Uterus (tissue), 2 donors: ENCODE measurements around the gene TMX4.

Source experiments
- CTCF ChIP-seq, 4 experiments: fragments of 200-600 bp in 2 of 4; fragments of 450-650 bp in 2 of 4; sonication (generic) in 2 of 4; IDR thresholded peaks; one replicate each; pipeline ENCODE4 v1.5.1; 2016 to 2019; ENCODE audit warnings: antibody characterized with exemption in 4 of 4, mild to moderate bottlenecking in 2 of 4, moderate library complexity in 1 of 4
- POLR2A ChIP-seq, 2 donors: fragments of 450-650 bp; IDR thresholded peaks; one replicate each; pipeline ENCODE4 v1.6.1; 2016; ENCODE audit warnings: antibody characterized with exemption in 2 of 2, mild to moderate bottlenecking in 1 of 2, moderate library complexity in 1 of 2

- TF ChIP-seq CTCF (IDR thresholded peaks at IDR 0.05) (no peak), POLR2A (IDR thresholded peaks at IDR 0.05) (no peak)
Measured at GRCh38 chr20:7984192-7984591, 35.4 kb downstream of the TMX4 start.
